Measurements from ENCODE around the gene ZXDC. TPM values are rescaled to one million over a fixed set of nuclear protein-coding genes. Genes with fewer than 3 reads are reported as not detected.

The ZXDC gene
- total RNA-seq, 1 experiment from 2014 or later, result 61.1 TPM

GRCh38 chr3:126507886-126508285 lies 32.2 kb upstream of the ZXDC start:
- Histone ChIP-seq H3K27ac (ENCODE audit: low read depth, low read length, poor library complexity, severe bottlenecking) (no peak overlapping the region), H3K9me3 (ENCODE audit: low read depth, low read length, poor library complexity, severe bottlenecking) (no peaks in the 10 kb centered on the region), H3K27me3 (replicated peaks; ENCODE audit: insufficient read depth, low read depth, low read length, poor library complexity) (peaks cover 4% of the 10 kb centered on the region), H3K36me3 (ENCODE audit: insufficient read depth, low read length, poor library complexity, severe bottlenecking) (no peaks in the 10 kb centered on the region), H3K4me3 (ENCODE audit: low read depth, low read length, poor library complexity, severe bottlenecking) (no peak overlapping the region), H3K4me1 (ENCODE audit: insufficient read depth, low read length, poor library complexity, severe bottlenecking) (no peaks in the 10 kb centered on the region)
- TF ChIP-seq, protein P1, sequence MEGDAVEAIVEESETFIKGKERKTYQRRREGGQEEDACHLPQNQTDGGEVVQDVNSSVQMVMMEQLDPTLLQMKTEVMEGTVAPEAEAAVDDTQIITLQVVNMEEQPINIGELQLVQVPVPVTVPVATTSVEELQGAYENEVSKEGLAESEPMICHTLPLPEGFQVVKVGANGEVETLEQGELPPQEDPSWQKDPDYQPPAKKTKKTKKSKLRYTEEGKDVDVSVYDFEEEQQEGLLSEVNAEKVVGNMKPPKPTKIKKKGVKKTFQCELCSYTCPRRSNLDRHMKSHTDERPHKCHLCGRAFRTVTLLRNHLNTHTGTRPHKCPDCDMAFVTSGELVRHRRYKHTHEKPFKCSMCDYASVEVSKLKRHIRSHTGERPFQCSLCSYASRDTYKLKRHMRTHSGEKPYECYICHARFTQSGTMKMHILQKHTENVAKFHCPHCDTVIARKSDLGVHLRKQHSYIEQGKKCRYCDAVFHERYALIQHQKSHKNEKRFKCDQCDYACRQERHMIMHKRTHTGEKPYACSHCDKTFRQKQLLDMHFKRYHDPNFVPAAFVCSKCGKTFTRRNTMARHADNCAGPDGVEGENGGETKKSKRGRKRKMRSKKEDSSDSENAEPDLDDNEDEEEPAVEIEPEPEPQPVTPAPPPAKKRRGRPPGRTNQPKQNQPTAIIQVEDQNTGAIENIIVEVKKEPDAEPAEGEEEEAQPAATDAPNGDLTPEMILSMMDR (conservative IDR thresholded peaks at IDR 0.05; ENCODE audit: low read depth, low read length), result no peak
- TF ChIP-seq EZH2 (IDR thresholded peaks at IDR 0.05; ENCODE audit: borderline replicate concordance, low read depth, low read length, poor library complexity, severe bottlenecking), result no peak
- ChIA-PET CTCF (no interaction called here), POLR2A (ENCODE audit: low non-redundant PET) (no interaction called here)
- no TSS peak for BruUV-seq (replicated peaks)
- intact Hi-C loops (cut with micrococcal nuclease; ENCODE audit: unreplicated experiment), result no loop called here
- no peak for DNase-seq (ENCODE audit: low spot score)

DNA sequence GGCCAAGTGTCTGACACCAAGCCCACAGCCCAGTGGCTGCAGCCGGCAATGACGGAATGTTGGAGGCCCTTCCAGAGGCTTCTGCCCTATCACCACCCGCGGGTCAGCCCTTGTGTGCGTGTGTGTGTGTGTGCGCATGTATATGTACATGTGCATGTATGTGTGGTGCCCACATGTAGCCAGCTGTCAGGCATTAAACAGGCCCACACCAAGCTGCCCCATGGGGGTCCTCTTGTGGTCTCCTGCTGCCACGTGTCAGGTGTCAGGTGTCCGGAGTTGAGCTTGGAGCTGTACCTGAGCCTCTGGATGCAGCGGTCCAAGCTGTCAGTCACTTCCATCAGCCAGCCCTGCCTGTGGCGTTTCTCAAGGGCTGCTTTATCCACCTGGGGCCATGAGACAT lies 28.0 kb upstream of the ZXDC start:
- Histone ChIP-seq H3K4me3 (ENCODE audit: low read depth, low read length, poor library complexity, severe bottlenecking) (no peak overlapping the region), H3K27ac (ENCODE audit: low read depth, low read length, poor library complexity, severe bottlenecking) (no peak overlapping the region), H3K36me3 (ENCODE audit: insufficient read depth, low read length, poor library complexity, severe bottlenecking) (no peaks in the 10 kb centered on the region), H3K9me3 (ENCODE audit: low read depth, low read length, poor library complexity, severe bottlenecking) (no peaks in the 10 kb centered on the region), H3K4me1 (ENCODE audit: insufficient read depth, low read length, poor library complexity, severe bottlenecking) (no peaks in the 10 kb centered on the region), H3K27me3 (replicated peaks; ENCODE audit: insufficient read depth, low read depth, low read length, poor library complexity) (peaks cover 4% of the 10 kb centered on the region)
- BruUV-seq (replicated peaks), result no TSS peak
- TF ChIP-seq, protein P1 (conservative IDR thresholded peaks at IDR 0.05; ENCODE audit: low read depth, low read length), result no peak
- TF ChIP-seq EZH2 (IDR thresholded peaks at IDR 0.05; ENCODE audit: borderline replicate concordance, low read depth, low read length, poor library complexity, severe bottlenecking), result no peak
- ChIA-PET CTCF (no interaction called here), POLR2A (ENCODE audit: low non-redundant PET) (no interaction called here)
- DNase-seq (ENCODE audit: low spot score), result no peak
- intact Hi-C loops (cut with micrococcal nuclease; ENCODE audit: unreplicated experiment), result no loop called here

DNA sequence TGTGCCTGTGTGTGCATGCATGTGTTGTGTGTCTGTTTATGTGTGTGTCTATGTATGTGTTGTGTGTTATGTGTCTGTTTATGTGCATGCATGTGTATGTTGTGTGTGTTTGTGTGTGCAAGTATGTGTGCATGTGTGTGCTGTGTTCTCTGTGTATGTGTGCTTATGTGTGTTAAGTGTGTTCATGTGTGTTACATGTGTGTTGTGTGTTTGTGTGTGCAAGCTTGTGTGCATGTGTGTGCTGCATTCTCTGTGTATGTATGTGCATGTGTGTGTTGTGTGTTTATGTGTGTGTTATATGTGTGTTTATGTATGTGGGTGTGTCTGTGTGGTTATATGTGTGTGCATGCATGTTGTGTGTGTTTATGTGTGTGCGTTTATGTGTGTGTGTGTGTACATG lies 27.0 kb upstream of the ZXDC start:
- no peak for DNase-seq (ENCODE audit: low spot score)
- POLR2A ChIA-PET (ENCODE audit: low non-redundant PET), result no interaction called here
- Histone ChIP-seq H3K27ac (ENCODE audit: low read depth, low read length, poor library complexity, severe bottlenecking) (no peak overlapping the region), H3K27me3 (replicated peaks; ENCODE audit: insufficient read depth, low read depth, low read length, poor library complexity) (peaks cover 4% of the 10 kb centered on the region), H3K4me3 (ENCODE audit: low read depth, low read length, poor library complexity, severe bottlenecking) (no peak overlapping the region), H3K36me3 (ENCODE audit: insufficient read depth, low read length, poor library complexity, severe bottlenecking) (no peaks in the 10 kb centered on the region), H3K4me1 (ENCODE audit: insufficient read depth, low read length, poor library complexity, severe bottlenecking) (no peaks in the 10 kb centered on the region), H3K9me3 (ENCODE audit: low read depth, low read length, poor library complexity, severe bottlenecking) (no peaks in the 10 kb centered on the region)
- TF ChIP-seq EZH2 (IDR thresholded peaks at IDR 0.05; ENCODE audit: borderline replicate concordance, low read depth, low read length, poor library complexity, severe bottlenecking), result no peak
- TF ChIP-seq, protein P1 (conservative IDR thresholded peaks at IDR 0.05; ENCODE audit: low read depth, low read length), result no peak
- intact Hi-C loops (cut with micrococcal nuclease; ENCODE audit: unreplicated experiment), result no loop called here
- CTCF ChIA-PET, result no interaction called here
- BruUV-seq (replicated peaks), result no TSS peak
